ENCODE data around the gene JMY. TPM values are rescaled to one million over a fixed set of nuclear protein-coding genes. Genes with fewer than 3 reads are reported as not detected.

JMY gene
- total and polyA plus RNA-seq, 2 donors (not counting 3 experiments of a cell fraction or from before 2014, with no cell fraction given) = 1.5 to 6.5 TPM

DNA sequence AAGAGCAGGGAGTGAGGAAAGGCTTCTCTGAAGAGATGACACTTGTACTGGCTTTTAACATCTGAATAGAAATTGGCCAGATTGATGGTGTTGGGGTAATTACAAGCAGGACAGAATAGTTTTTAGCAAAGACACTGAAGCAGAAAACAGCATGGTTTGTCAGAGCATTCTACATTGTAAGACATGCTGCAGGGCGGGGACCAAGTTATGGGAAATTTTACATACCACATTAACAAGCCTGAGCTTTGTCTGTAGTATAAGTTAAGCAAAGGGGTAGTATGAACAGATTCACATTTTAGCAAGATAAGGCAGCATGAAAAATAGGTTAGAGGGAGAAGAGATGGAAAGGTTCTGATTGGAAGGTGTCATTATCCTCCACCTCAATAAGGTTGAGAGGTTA is 66.5 kb downstream of the JMY start:
- no peaks in the 10 kb centered on the region for H3K79me2 ChIP-seq (ENCODE audit: control insufficient read depth, insufficient read depth, low read length)
- no peak overlapping the region for H3K27ac ChIP-seq (ENCODE audit: insufficient read depth, low read depth, low read length)
- no peaks in the 10 kb centered on the region for H3K27me3 ChIP-seq (ENCODE audit: control insufficient read depth in 2 of 2, insufficient read depth in 2 of 2, low read length in 2 of 2)
- H3K4me3 ChIP-seq (replicated peaks in 1 of 3; ENCODE audit: insufficient read depth in 1 of 3, low read depth in 1 of 3, low read length in 3 of 3) = no peak overlapping the region
- no peak overlapping the region for H3K4me2 ChIP-seq (ENCODE audit: insufficient read depth, low read length)
- FAIRE-seq (no peak), DNase-seq (ENCODE audit: low read depth, low spot score) (no peak)
- no peak for TF ChIP-seq POLR2AphosphoS5 (IDR thresholded peaks at IDR 0.05; ENCODE audit: insufficient read depth, low read depth, low read length)
- no peak for TF ChIP-seq POLR2A (IDR thresholded peaks at IDR 0.05; ENCODE audit: low read depth, low read length)
- no peak for TF ChIP-seq JUN (IDR thresholded peaks at IDR 0.05; ENCODE audit: borderline replicate concordance, insufficient read depth, insufficient read length, low read depth)
- TF ChIP-seq CTCF (IDR thresholded peaks at IDR 0.05; ENCODE audit: extremely low read depth in 1 of 2, insufficient read depth in 1 of 2, low read depth in 1 of 2, low read length in 2 of 2) = no peak
- no peak for TF ChIP-seq MYC (IDR thresholded peaks at IDR 0.05; ENCODE audit: low read depth, low read length)
- no peak for TF ChIP-seq FOS (IDR thresholded peaks at IDR 0.05; ENCODE audit: borderline replicate concordance, insufficient read depth, low read length)
- no peak for TF ChIP-seq EZH2 (IDR thresholded peaks at IDR 0.05; ENCODE audit: borderline replicate concordance, low read depth, low read length, severe bottlenecking)
- TF ChIP-seq GATA2 (IDR thresholded peaks at IDR 0.05; ENCODE audit: insufficient read depth, insufficient read length, low read depth, low read length) = no peak
- TF ChIP-seq, protein P1, sequence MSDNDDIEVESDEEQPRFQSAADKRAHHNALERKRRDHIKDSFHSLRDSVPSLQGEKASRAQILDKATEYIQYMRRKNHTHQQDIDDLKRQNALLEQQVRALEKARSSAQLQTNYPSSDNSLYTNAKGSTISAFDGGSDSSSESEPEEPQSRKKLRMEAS (IDR thresholded peaks at IDR 0.05; ENCODE audit: insufficient read depth, insufficient read length) = no peak
- no peak overlapping the region for H2AFZ ChIP-seq (ENCODE audit: low read depth, low read length)
- peaks cover 5% of the 10 kb centered on the region for H3K4me1 ChIP-seq (ENCODE audit: control insufficient read depth, extremely low read depth, insufficient read depth, low read length)
- H3K9me1 ChIP-seq (replicated peaks; ENCODE audit: control insufficient read depth, extremely low read depth, insufficient read depth, low read length) = no peaks in the 10 kb centered on the region
- CTCF ChIA-PET = no interaction called here
- dilution Hi-C loops (cut with MboI; ENCODE audit: extremely low pct_ligation_motif_present, low sequenced_read_pairs) = no loop called here
- no TSS peak for BruUV-seq (replicated peaks)
- intact Hi-C loops (cut with micrococcal nuclease) = no loop called here
- POLR2A ChIA-PET = no interaction called here
- no peaks in the 10 kb centered on the region for H3K9me3 ChIP-seq (replicated peaks; ENCODE audit: control insufficient read depth, insufficient read depth, low read length)
- H3K9ac ChIP-seq (replicated peaks; ENCODE audit: extremely low read depth, insufficient read depth, low read length) = no peak overlapping the region
- H4K20me1 ChIP-seq (replicated peaks; ENCODE audit: control insufficient read depth, extremely low read depth, insufficient read depth, low read length) = no peaks in the 10 kb centered on the region
- H3K36me3 ChIP-seq (ENCODE audit: control insufficient read depth in 2 of 2, extremely low read depth in 1 of 2, insufficient read depth in 2 of 2, low read length in 2 of 2) = peaks cover 0 to 5% of the 10 kb centered on the region in 2 experiments
